Activated CD8-positive, alpha-beta T cell treated with anti-CD3 and anti-CD28 coated beads for 36 hours (primary cell): Measurements from ENCODE around the gene CCDC88B. TPM values are rescaled to one million over a fixed set of nuclear protein-coding genes. Genes with fewer than 3 reads are reported as not detected.
A peak's percentile ranks its signal among the peaks of the same experiment; 100 is the strongest.

ENCODE experiments used
- ATAC-seq: fragments of 200-7000 bp; cut with Tn5 transposase; one replicate; pipeline ENCODE4 v1.10.0; 2021; ENCODE audit warnings: mild to moderate bottlenecking, moderate library complexity
- CTCF ChIA-PET: fragments of 350-600 bp; sonication (Branson Sonifier 250); formaldehyde crosslinking; loops from one replicate; lab custom pipeline; 2021; ENCODE audit warnings: antibody characterized with exemption; lab: Charles Lee
- POLR2A ChIA-PET: fragments of 350-600 bp; sonication (Branson Sonifier 250); formaldehyde crosslinking; loops from one replicate; lab custom pipeline; 2021; ENCODE audit warnings: antibody characterized with exemption; lab: Charles Lee
- DNase-seq: peaks from one replicate; pipeline ENCODE4 v3.0.0-alpha.2; 2020
- H3K27ac Mint-ChIP-seq: one replicate; pipeline ENCODE4 v1.8.0; 2021; ENCODE audit warnings: mild to moderate bottlenecking, mixed read lengths
- H3K27me3 Mint-ChIP-seq: one replicate; pipeline ENCODE4 v1.8.0; 2021; ENCODE audit warnings: mixed read lengths
- H3K36me3 Mint-ChIP-seq: one replicate; pipeline ENCODE4 v1.8.0; 2021; ENCODE audit warnings: low read depth, mixed read lengths
- H3K4me1 Mint-ChIP-seq: one replicate; pipeline ENCODE4 v1.8.0; 2021; ENCODE audit warnings: low read depth, mixed read lengths
- H3K4me3 Mint-ChIP-seq: one replicate; pipeline ENCODE4 v1.8.0; 2021; ENCODE audit warnings: mild to moderate bottlenecking, moderate library complexity, mixed read lengths
- H3K9me3 Mint-ChIP-seq: one replicate; pipeline ENCODE4 v1.8.0; 2021; ENCODE audit warnings: mixed read lengths
- CTCF ChIP-seq: fragments of 200-600 bp; IDR thresholded peaks from one replicate; pipeline ENCODE4 v1.8.0; 2022; ENCODE audit warnings: antibody characterized with exemption, mild to moderate bottlenecking
- intact Hi-C: fragments of 100-400 bp; cut with micrococcal nuclease; formaldehyde crosslinking; loops from one replicate; pipeline ENCODE4 v1.10.0; 2022
- total RNA-seq, 2 experiments: library from RNA; stranded (reverse); gene quantifications; one replicate each; pipeline ENCODE4 v1.2.3, GENCODE V29; 2021

The CCDC88B gene
- total RNA-seq, 2 experiments from 2014 or later: 65.8 to 76.1 TPM

GRCh38 chr11:64299847-64300648, 40.0 kb upstream of the CCDC88B start, which contains the start of gene CATSPERZ:
CATSPERZ (plus strand) TSS chr11:64300358; CDS start chr11:64300411, 53 bp downstream.
- H3K4me3 Mint-ChIP-seq: peak within 1 kb of the TSS; percentile 57
- TF ChIP-seq CTCF: no peak
- ChIA-PET POLR2A (interaction anchor here (0.8 to 5.3 kb wide), 6 partner anchors 17 to 94 kb away, joined by 3 to 55 read pairs (median 4); partner anchors contain the start of genes FERMT3, PRDX5 and TRMT112), CTCF (interaction anchor here (0.8 to 5.3 kb wide), 27 partner anchors 9 to 300 kb away, joined by 3 to 111 read pairs (median 7); partner anchors contain the start of genes BAD, DNAJC4, FERMT3 and GPR137)
- no peak for ATAC-seq
- DNase-seq: no peak
- intact Hi-C loops: loop anchor here (5.0 to 10.0 kb wide), 2 partner anchors 55 to 98 kb away; partner anchors contain the start of genes FKBP2 and PPP1R14B
- no peak within 1 kb of the TSS for H3K27ac Mint-ChIP-seq
- H3K9me3 Mint-ChIP-seq: no peaks in the 10 kb centered on the region
- peaks cover 18% of the 10 kb centered on the region for H3K4me1 Mint-ChIP-seq
- H3K27me3 Mint-ChIP-seq: peaks cover 56% of the 10 kb centered on the region
- H3K36me3 Mint-ChIP-seq: no peaks in the 10 kb centered on the region

GRCh38 chr11:64303109-64304031, 36.6 kb upstream of the CCDC88B start:
- ChIA-PET CTCF (interaction anchor here (1.0 to 6.0 kb wide), 17 partner anchors 13 to 385 kb away, joined by 3 to 111 read pairs (median 11); partner anchors contain the start of genes BAD, FERMT3, GPR137 and NUDT22), POLR2A (interaction anchor here (0.6 to 5.3 kb wide), 19 partner anchors 10 to 118 kb away, joined by 3 to 55 read pairs (median 5); partner anchors contain the start of genes BAD, FERMT3, GPR137 and PRDX5)
- peak overlapping the region; percentile 89 for H3K4me3 Mint-ChIP-seq
- no peak for TF ChIP-seq CTCF
- intact Hi-C loops: loop anchor here (5.0 to 10.0 kb wide), 2 partner anchors 59 to 101 kb away; partner anchors contain the start of genes FKBP2 and PPP1R14B
- ATAC-seq (no peak), DNase-seq (no peak)
- peaks cover 26% of the 10 kb centered on the region for H3K4me1 Mint-ChIP-seq
- peaks cover 24% of the 10 kb centered on the region for H3K27me3 Mint-ChIP-seq
- H3K9me3 Mint-ChIP-seq: no peaks in the 10 kb centered on the region
- peak overlapping the region; percentile 97 for H3K27ac Mint-ChIP-seq
- peaks cover 15% of the 10 kb centered on the region for H3K36me3 Mint-ChIP-seq

GRCh38 chr11:64304032-64304315, 36.0 kb upstream of the CCDC88B start:
- Mint-ChIP-seq H3K4me3 (peak overlapping the region; percentile 89), H3K36me3 (peaks cover 15% of the 10 kb centered on the region), H3K27ac (peak overlapping the region; percentile 97), H3K27me3 (peaks cover 20% of the 10 kb centered on the region), H3K4me1 (peaks cover 26% of the 10 kb centered on the region), H3K9me3 (no peaks in the 10 kb centered on the region)
- POLR2A ChIA-PET: interaction anchor here (0.6 to 5.3 kb wide), 17 partner anchors 10 to 119 kb away, joined by 3 to 55 read pairs (median 5); partner anchors contain the start of genes FERMT3, FKBP2, PRDX5 and STIP1
- DNase-seq: no peak
- no peak for TF ChIP-seq CTCF
- no peak for ATAC-seq
- CTCF ChIA-PET: interaction anchor here (0.9 to 6.0 kb wide), 19 partner anchors 13 to 385 kb away, joined by 3 to 111 read pairs (median 9); partner anchors contain the start of genes BAD, DNAJC4, FERMT3 and GPR137
- intact Hi-C loops: loop anchor here (5.0 to 10.0 kb wide), 2 partner anchors 59 to 102 kb away; partner anchors contain the start of genes FKBP2 and PPP1R14B

GRCh38 chr11:64304316-64305072, 35.5 kb upstream of the CCDC88B start:
- ChIA-PET POLR2A (interaction anchor here (0.6 to 5.3 kb wide), 21 partner anchors 9 to 1463 kb away, joined by 3 to 55 read pairs (median 6); partner anchors contain the start of genes BAD, FERMT3, FKBP2 and PRDX5), CTCF (interaction anchor here (0.8 to 6.0 kb wide), 28 partner anchors 9 to 384 kb away, joined by 3 to 111 read pairs (median 6); partner anchors contain the start of genes BAD, DNAJC4, FERMT3 and GPR137)
- intact Hi-C loops: loop anchor here (5.0 to 10.0 kb wide), 2 partner anchors 60 to 102 kb away; partner anchors contain the start of genes FKBP2 and PPP1R14B
- peak overlapping the region; percentile 89 for H3K4me3 Mint-ChIP-seq
- H3K27me3 Mint-ChIP-seq: peaks cover 18% of the 10 kb centered on the region
- peak overlapping the region; percentile 97 for H3K27ac Mint-ChIP-seq
- peaks cover 15% of the 10 kb centered on the region for H3K36me3 Mint-ChIP-seq
- peak; percentile 87 for TF ChIP-seq CTCF
- no peaks in the 10 kb centered on the region for H3K9me3 Mint-ChIP-seq
- DNase-seq: peak; percentile 99
- ATAC-seq: peak; percentile 38
- peaks cover 29% of the 10 kb centered on the region for H3K4me1 Mint-ChIP-seq
